Measurements from ENCODE around the gene PCNA.

PCNA gene

DNA sequence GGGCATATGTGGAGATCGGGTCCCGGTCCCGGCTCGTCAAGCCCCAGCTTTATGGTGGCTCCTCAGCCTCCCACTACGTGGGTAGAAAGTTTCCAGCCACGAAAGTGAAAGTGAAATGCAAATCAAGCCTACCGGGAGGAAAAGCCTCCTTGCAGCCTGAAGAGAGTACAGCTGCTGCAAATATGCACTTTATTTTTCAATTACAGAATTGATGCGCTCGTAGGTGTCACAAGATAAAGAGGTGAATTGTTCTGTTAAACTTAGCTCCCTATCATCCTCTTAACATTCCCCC is 373 bp upstream of the PCNA start:
- Histone ChIP-seq H3F3A (ENCODE audit: control insufficient read depth, insufficient read depth) (peaks cover 46% of the 10 kb centered on the region), H3K27ac (ENCODE audit: low read depth, low read length) (peak overlapping the region; percentile 89), H4K20me1 (ENCODE audit: control insufficient read depth, insufficient read depth, low read depth, low read length) (peaks cover 26% of the 10 kb centered on the region), H3K9me3 (ENCODE audit: control insufficient read depth, insufficient read depth, low read length) (no peaks in the 10 kb centered on the region), H3K4me3 (ENCODE audit: low read length) (peak overlapping the region; percentile 82), H3K27me3 (ENCODE audit: control insufficient read depth, low read length) (no peaks in the 10 kb centered on the region), H3K79me2 (ENCODE audit: control insufficient read depth, low read length) (peaks cover 50% of the 10 kb centered on the region), H3K4me1 (ENCODE audit: control insufficient read depth, low read length) (peaks cover 32% of the 10 kb centered on the region), H3K4me2 (ENCODE audit: low read length) (peak overlapping the region; percentile 91), H3K9me2 (replicated peaks; ENCODE audit: control insufficient read depth, low read length) (no peaks in the 10 kb centered on the region), H3K36me3 (ENCODE audit: control insufficient read depth, low read length) (peaks cover 43% of the 10 kb centered on the region)
- no peak for TF ChIP-seq EZH2phosphoT487 (IDR thresholded peaks at IDR 0.05; ENCODE audit: borderline replicate concordance, low read length)
- TF ChIP-seq, protein P1, sequence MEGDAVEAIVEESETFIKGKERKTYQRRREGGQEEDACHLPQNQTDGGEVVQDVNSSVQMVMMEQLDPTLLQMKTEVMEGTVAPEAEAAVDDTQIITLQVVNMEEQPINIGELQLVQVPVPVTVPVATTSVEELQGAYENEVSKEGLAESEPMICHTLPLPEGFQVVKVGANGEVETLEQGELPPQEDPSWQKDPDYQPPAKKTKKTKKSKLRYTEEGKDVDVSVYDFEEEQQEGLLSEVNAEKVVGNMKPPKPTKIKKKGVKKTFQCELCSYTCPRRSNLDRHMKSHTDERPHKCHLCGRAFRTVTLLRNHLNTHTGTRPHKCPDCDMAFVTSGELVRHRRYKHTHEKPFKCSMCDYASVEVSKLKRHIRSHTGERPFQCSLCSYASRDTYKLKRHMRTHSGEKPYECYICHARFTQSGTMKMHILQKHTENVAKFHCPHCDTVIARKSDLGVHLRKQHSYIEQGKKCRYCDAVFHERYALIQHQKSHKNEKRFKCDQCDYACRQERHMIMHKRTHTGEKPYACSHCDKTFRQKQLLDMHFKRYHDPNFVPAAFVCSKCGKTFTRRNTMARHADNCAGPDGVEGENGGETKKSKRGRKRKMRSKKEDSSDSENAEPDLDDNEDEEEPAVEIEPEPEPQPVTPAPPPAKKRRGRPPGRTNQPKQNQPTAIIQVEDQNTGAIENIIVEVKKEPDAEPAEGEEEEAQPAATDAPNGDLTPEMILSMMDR (IDR thresholded peaks at IDR 0.05; ENCODE audit: low read depth, low read length, poor library complexity, severe bottlenecking): no peak

DNA sequence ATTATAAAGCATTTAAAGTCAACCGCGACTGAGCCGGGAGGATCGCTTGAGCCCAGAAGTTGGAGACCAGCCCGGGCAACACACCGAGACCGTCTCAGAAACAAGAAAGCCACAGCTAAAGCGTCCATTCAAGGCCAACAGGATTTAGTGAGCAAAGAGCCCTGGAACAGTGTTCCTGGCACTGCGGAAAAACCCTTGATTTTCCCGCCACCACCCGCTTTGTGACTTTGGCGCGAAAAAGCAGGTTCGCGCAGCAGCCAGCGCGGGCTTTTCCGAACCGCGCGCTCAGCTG is 669 bp downstream of the PCNA start:
- Histone ChIP-seq H3K36me3 (ENCODE audit: control insufficient read depth, low read length) (peaks cover 54% of the 10 kb centered on the region), H3K79me2 (ENCODE audit: control insufficient read depth, low read length) (peaks cover 51% of the 10 kb centered on the region), H3K4me1 (ENCODE audit: control insufficient read depth, low read length) (peaks cover 37% of the 10 kb centered on the region), H4K20me1 (ENCODE audit: control insufficient read depth, insufficient read depth, low read depth, low read length) (peaks cover 26% of the 10 kb centered on the region), H3K9me3 (ENCODE audit: control insufficient read depth, insufficient read depth, low read length) (no peaks in the 10 kb centered on the region), H3K27me3 (ENCODE audit: control insufficient read depth, low read length) (no peaks in the 10 kb centered on the region), H3F3A (ENCODE audit: control insufficient read depth, insufficient read depth) (peaks cover 56% of the 10 kb centered on the region), H3K27ac (ENCODE audit: low read depth, low read length) (peak overlapping the region; percentile 89), H3K4me2 (ENCODE audit: low read length) (peak overlapping the region; percentile 91), H3K9me2 (replicated peaks; ENCODE audit: control insufficient read depth, low read length) (no peaks in the 10 kb centered on the region), H3K4me3 (ENCODE audit: low read length) (peak overlapping the region; percentile 82)
- TF ChIP-seq, protein P1 (IDR thresholded peaks at IDR 0.05; ENCODE audit: low read depth, low read length, poor library complexity, severe bottlenecking): no peak
- no peak for TF ChIP-seq EZH2phosphoT487 (IDR thresholded peaks at IDR 0.05; ENCODE audit: borderline replicate concordance, low read length)

DNA sequence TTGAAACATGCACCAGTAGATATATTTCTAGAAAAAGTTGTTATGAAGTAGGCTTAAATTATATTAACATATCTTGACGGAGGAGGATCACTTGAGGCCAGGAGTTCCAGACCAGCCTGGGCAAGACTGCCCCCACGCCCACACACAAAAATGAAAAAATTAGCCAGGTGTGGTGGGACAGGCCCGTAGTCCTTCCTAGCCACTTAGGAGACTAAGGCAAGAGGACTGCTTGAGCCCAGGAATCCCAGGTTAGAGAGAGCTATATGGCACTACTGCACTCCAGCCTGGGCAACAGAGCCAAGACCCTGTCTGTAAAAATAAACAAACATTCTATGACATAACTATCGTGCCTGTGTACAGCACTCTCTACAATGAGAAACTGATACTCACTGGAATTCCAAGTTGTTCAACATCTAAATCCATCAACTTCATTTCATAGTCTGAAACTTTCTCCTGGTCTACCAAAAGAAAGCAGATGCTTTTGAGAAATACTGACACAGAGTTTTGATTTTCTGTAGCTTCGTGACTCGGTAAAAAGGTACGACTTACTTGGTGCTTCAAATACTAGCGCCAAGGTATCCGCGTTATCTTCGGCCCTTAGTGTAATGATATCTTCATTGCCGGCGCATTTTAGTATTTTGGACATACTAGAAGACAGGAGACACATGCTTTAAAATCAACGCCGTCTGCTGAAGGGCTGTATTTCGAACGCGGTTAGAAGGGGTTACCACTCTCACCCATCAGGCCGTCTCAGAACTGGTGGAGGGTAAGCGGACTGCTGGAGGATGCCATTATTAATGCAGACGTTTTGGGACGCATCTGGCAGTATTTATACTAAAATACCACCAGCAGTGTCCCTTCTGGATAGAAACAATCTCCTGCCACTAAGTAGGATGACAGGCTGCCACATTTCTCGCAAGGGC is 1.3 kb downstream of the PCNA start:
- peaks cover 62% of the 10 kb centered on the region for H3F3A ChIP-seq (ENCODE audit: control insufficient read depth, insufficient read depth)
- H3K4me3 ChIP-seq (ENCODE audit: low read length): peak overlapping the region; percentile 82
- H4K20me1 ChIP-seq (ENCODE audit: control insufficient read depth, insufficient read depth, low read depth, low read length): peaks cover 26% of the 10 kb centered on the region
- H3K9me2 ChIP-seq (replicated peaks; ENCODE audit: control insufficient read depth, low read length): no peaks in the 10 kb centered on the region
- peak overlapping the region; percentile 89 for H3K27ac ChIP-seq (ENCODE audit: low read depth, low read length)
- H3K79me2 ChIP-seq (ENCODE audit: control insufficient read depth, low read length): peaks cover 51% of the 10 kb centered on the region
- no peaks in the 10 kb centered on the region for H3K27me3 ChIP-seq (ENCODE audit: control insufficient read depth, low read length)
- TF ChIP-seq, protein P1 (IDR thresholded peaks at IDR 0.05; ENCODE audit: low read depth, low read length, poor library complexity, severe bottlenecking): no peak
- no peak for TF ChIP-seq EZH2phosphoT487 (IDR thresholded peaks at IDR 0.05; ENCODE audit: borderline replicate concordance, low read length)
- no peaks in the 10 kb centered on the region for H3K9me3 ChIP-seq (ENCODE audit: control insufficient read depth, insufficient read depth, low read length)
- peak overlapping the region; percentile 91 for H3K4me2 ChIP-seq (ENCODE audit: low read length)
- peaks cover 43% of the 10 kb centered on the region for H3K4me1 ChIP-seq (ENCODE audit: control insufficient read depth, low read length)
- H3K36me3 ChIP-seq (ENCODE audit: control insufficient read depth, low read length): peaks cover 60% of the 10 kb centered on the region

Measured in DOHH2 (cell line).